K562 (cell line): ENCODE measurements around the gene NDUFS8. TPM values are rescaled to one million over a fixed set of nuclear protein-coding genes. Genes with fewer than 3 reads are reported as not detected.

Experiments
- CBFB ChIP-seq: sonication (generic); formaldehyde crosslinking; IDR thresholded peaks from 2 replicates; pipeline ENCODE4 v1.4.0; 2020; ENCODE audit warnings: mild to moderate bottlenecking, missing genetic modification reagents
- CREB1 ChIP-seq, 2 experiments: sonication (generic) in 1 of 2; formaldehyde crosslinking in 1 of 2; IDR thresholded peaks; 2 replicates each; pipeline versions ENCODE4 v1.6.1 to v1.8.0; 2012 to 2022; ENCODE audit warnings: inconsistent platforms in 1 of 2, mild to moderate bottlenecking in 1 of 2, missing genetic modification reagents in 1 of 2, moderate library complexity in 1 of 2
- CREM ChIP-seq: IDR thresholded peaks from 2 replicates; pipeline ENCODE4 v1.6.1; 2014; ENCODE audit warnings: antibody characterized with exemption, low read depth
- CTBP1 ChIP-seq: fragments of 450-650 bp; IDR thresholded peaks from 2 replicates; pipeline ENCODE4 v1.6.1; 2016; ENCODE audit warnings: borderline replicate concordance
- DDX20 ChIP-seq: fragments of 450-650 bp; IDR thresholded peaks from 2 replicates; pipeline ENCODE4 v1.6.1; 2016; ENCODE audit warnings: missing genetic modification characterization, low read depth, mild to moderate bottlenecking, missing compliant biosample characterization, moderate library complexity
- DPF2 ChIP-seq: fragments of 450-650 bp; IDR thresholded peaks from 2 replicates; pipeline ENCODE4 v1.6.1; 2016
- ELF1 ChIP-seq: fragments of 200-800 bp; sonication (Bioruptor generic); IDR thresholded peaks from 2 replicates; pipeline ENCODE4 v1.6.1; 2016; ENCODE audit warnings: missing genetic modification characterization, missing compliant biosample characterization
- GABPB2 ChIP-seq: fragments of 250-450 bp; sonication (Bioruptor Pico); conservative IDR thresholded peaks from 2 replicates; pipeline ENCODE4 v1.5.1; 2021; ENCODE audit warnings: mild to moderate bottlenecking
- HDAC1 ChIP-seq, 2 experiments: fragments of 450-650 bp; IDR thresholded peaks; 2 replicates each; pipeline ENCODE4 v1.6.1; 2016 to 2017; ENCODE audit warnings: inconsistent platforms in 1 of 2, mild to moderate bottlenecking in 1 of 2, moderate library complexity in 1 of 2
- HNRNPK ChIP-seq: fragments of 200-400 bp; formaldehyde crosslinking; IDR thresholded peaks from one replicate; pipeline ENCODE4 v1.6.1; 2018; ENCODE audit warnings: mild to moderate bottlenecking, low read depth, low read length; ENCODE audit not compliant: poor library complexity, severe bottlenecking
- MNT ChIP-seq, 2 experiments: fragments of 450-650 bp; conservative IDR thresholded peaks; 2 replicates each; pipeline ENCODE4 v1.6.1; 2017; ENCODE audit warnings: mild to moderate bottlenecking in 2 of 2, moderate library complexity in 2 of 2
- NFE2 ChIP-seq: IDR thresholded peaks from 2 replicates; pipeline ENCODE4 v1.6.1; 2014; ENCODE audit warnings: antibody characterized with exemption, low read depth
- NFYB ChIP-seq: IDR thresholded peaks from 2 replicates; pipeline ENCODE4 v1.6.1; 2011; ENCODE audit warnings: mild to moderate bottlenecking, moderate library complexity; ENCODE audit not compliant: insufficient read length; ENCODE audit errors: extremely low read depth
- NR4A1 ChIP-seq, 2 experiments: fragments of 250-450 bp in 1 of 2; fragments of 450-650 bp in 1 of 2; sonication (Bioruptor Pico) in 1 of 2; IDR thresholded peaks; 2 replicates each; pipeline versions ENCODE4 v1.4.0 to v1.6.1; 2016 to 2020; ENCODE audit warnings: mild to moderate bottlenecking in 2 of 2, missing compliant biosample characterization in 1 of 2, missing genetic modification characterization in 1 of 2, moderate library complexity in 1 of 2
- SMARCC2 ChIP-seq: fragments of 450-650 bp; IDR thresholded peaks from 2 replicates; pipeline ENCODE4 v1.6.1; 2017; ENCODE audit warnings: antibody characterized with exemption, moderate library complexity, mild to moderate bottlenecking, low read depth
- YY1 ChIP-seq, 3 experiments: IDR thresholded peaks; 2 replicates each; pipeline ENCODE4 v1.6.1; 2011; ENCODE audit warnings: low read length in 2 of 3, mild to moderate bottlenecking in 2 of 3, moderate library complexity in 2 of 3, borderline replicate concordance in 1 of 3, control low read depth in 1 of 3, low read depth in 1 of 3; ENCODE audit not compliant: insufficient read depth in 3 of 3, insufficient replicate concordance in 2 of 3, control insufficient read depth in 1 of 3, insufficient read length in 1 of 3; ENCODE audit errors: extremely low read depth in 1 of 3
- ZFX ChIP-seq: sonication (generic); formaldehyde crosslinking; IDR thresholded peaks from 2 replicates; pipeline ENCODE4 v1.8.0; 2022; ENCODE audit warnings: mild to moderate bottlenecking, missing genetic modification reagents, moderate library complexity
- ZNF311 ChIP-seq: fragments of 250-450 bp; sonication (Bioruptor Pico); IDR thresholded peaks from 2 replicates; pipeline ENCODE4 v1.4.0; 2020; ENCODE audit warnings: mild to moderate bottlenecking, moderate library complexity
- ZNF583 ChIP-seq: fragments of 250-450 bp; sonication (Bioruptor Pico); IDR thresholded peaks from 2 replicates; pipeline ENCODE4 v1.4.0; 2020
- ZNF699 ChIP-seq: fragments of 250-450 bp; sonication (Bioruptor Pico); IDR thresholded peaks from 2 replicates; pipeline ENCODE4 v1.8.0; 2021; ENCODE audit warnings: mild to moderate bottlenecking, moderate library complexity; ENCODE audit not compliant: insufficient replicate concordance
- polyA plus RNA-seq, 8 experiments: library from polyadenylated mRNA; depleted of rRNA in 4 of 8; stranded (reverse) in 5 of 8; unstranded in 3 of 8; fragments of >200 nt; fragmentation: Nextera tagmentation in 2 of 8; fragmentation: Illumina TruSeq in 1 of 8; extraction: Ambion mirVana in 2 of 8; extraction: Trizol in 1 of 8; gene quantifications; 2 replicates each; pipeline versions ENCODE4 v1.2.1 to v1.2.3, GENCODE V29; 2011 to 2014; ENCODE audit warnings: inconsistent platforms in 1 of 8, missing spikeins in 1 of 8
- total RNA-seq, 7 experiments: library from RNA; depleted of rRNA in 6 of 7; stranded (reverse); fragments of >200 nt in 6 of 7; fragmentation: Illumina TruSeq in 2 of 7; extraction: Trizol in 2 of 7; gene quantifications; 2 replicates each; pipeline versions ENCODE4 v1.2.1 to v1.2.3, GENCODE V29; 2011 to 2021; ENCODE audit warnings: low replicate concordance in 1 of 7
- TF ChIP-seq, protein P1 (sequence below): sonication (generic); formaldehyde crosslinking; IDR thresholded peaks from 2 replicates; pipeline ENCODE4 v1.9.0; 2022; ENCODE audit warnings: mild to moderate bottlenecking, missing genetic modification reagents
- TF ChIP-seq, protein P2 (sequence below): fragments of 450-650 bp; formaldehyde crosslinking; IDR thresholded peaks from 2 replicates; pipeline ENCODE4 v1.4.0; 2022; ENCODE audit warnings: mild to moderate bottlenecking, moderate library complexity

The NDUFS8 gene
- total and polyA plus RNA-seq, 9 of the 15 experiments (the other 6 are each of a cell fraction or from before 2014, with no cell fraction given): 36.5 to 351 (median 101) TPM

DNA sequence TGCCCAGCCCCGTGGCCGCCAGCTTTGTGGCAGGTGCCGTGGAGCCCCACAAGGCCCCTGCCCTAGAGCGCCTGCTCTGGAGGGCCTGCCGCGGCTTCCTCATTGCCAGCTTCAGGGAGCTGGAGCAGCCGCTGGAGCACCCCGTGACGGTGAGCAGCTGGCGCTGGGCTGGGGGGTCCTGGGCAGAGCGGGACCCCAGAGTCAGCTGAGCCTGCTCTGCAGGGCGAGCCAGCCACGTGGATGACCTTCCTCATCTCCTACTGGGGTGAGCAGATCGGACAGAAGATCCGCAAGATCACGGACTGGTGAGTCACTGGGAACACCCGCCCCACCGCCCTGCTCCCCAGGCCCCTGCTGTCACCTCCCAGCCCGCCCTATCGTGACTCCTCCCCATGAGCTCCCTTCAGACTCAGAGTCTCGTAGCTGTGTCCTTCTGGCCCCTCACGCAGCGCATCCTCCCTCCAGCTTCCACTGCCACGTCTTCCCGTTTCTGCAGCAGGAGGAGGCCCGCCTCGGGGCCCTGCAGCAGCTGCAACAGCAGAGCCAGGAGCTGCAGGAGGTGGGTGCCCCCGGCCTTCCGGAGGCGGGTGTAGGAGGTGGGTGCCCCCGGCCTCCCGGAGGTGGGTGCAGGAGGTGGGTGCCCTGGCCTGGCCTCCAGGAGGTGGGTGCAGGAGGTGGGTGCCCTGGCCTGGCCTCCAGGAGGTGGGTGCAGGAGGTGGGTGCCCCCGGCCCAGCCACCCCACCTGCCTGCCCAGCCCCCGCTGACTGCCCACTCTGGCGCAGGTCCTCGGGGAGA is 13.1 kb downstream of the NDUFS8 start (continued):
- peak; percentile 93 to 95 for TF ChIP-seq MNT (conservative IDR thresholded peaks at IDR 0.05)
- TF ChIP-seq ELF1: no peak
- TF ChIP-seq GABPB2: no peak
- TF ChIP-seq HNRNPK: no peak
- no peak for TF ChIP-seq CREB1 (IDR thresholded peaks at IDR 0.05)
- TF ChIP-seq CREB1 (CRISPR knock-in tag; IDR thresholded peaks at IDR 0.05): no peak
- TF ChIP-seq CTBP1: peak; percentile 24; the same call in 1 of the 2 replicates
- no peak for TF ChIP-seq NR4A1 (CRISPR knock-in tag; IDR thresholded peaks at IDR 0.05)
- peak; percentile 90 for TF ChIP-seq NR4A1 (tag; IDR thresholded peaks at IDR 0.05)
- TF ChIP-seq CREM: peak; percentile 59
- TF ChIP-seq ZNF583 (CRISPR knock-in tag): peak; percentile 75; the same call in 1 of the 2 replicates
- no peak for TF ChIP-seq ZNF311 (CRISPR knock-in tag)
- no peak for TF ChIP-seq ZNF699 (CRISPR knock-in tag)
- TF ChIP-seq SMARCC2: 0 out of 2 replicates have a peak, but pooled peaks have one; percentile 27
- TF ChIP-seq DPF2: peak; percentile 87
- peak in 1 of 3 experiments; percentile 22 for TF ChIP-seq YY1 (IDR thresholded peaks at IDR 0.05; ENCODE audit: borderline replicate concordance in 1 of 3, control insufficient read depth in 1 of 3, extremely low read depth in 1 of 3, insufficient read depth in 3 of 3, insufficient read length in 1 of 3, insufficient replicate concordance in 2 of 3, low read depth in 1 of 3, low read length in 2 of 3)
- TF ChIP-seq, protein P1, sequence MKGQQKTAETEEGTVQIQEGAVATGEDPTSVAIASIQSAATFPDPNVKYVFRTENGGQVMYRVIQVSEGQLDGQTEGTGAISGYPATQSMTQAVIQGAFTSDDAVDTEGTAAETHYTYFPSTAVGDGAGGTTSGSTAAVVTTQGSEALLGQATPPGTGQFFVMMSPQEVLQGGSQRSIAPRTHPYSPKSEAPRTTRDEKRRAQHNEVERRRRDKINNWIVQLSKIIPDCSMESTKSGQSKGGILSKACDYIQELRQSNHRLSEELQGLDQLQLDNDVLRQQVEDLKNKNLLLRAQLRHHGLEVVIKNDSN (CRISPR knock-in tag): peak; percentile 71
- peak in 1 of 2 experiments; percentile 86; a peak in 2 of 4 replicates for TF ChIP-seq HDAC1 (IDR thresholded peaks at IDR 0.05)
- TF ChIP-seq NFE2: peak; percentile 71
- no peak for TF ChIP-seq NFYB
- TF ChIP-seq CBFB (CRISPR knock-in tag): no peak
- no peak for TF ChIP-seq DDX20 (tag)
- peak; percentile 87 for TF ChIP-seq ZFX (CRISPR knock-in tag)
- TF ChIP-seq, protein P2, sequence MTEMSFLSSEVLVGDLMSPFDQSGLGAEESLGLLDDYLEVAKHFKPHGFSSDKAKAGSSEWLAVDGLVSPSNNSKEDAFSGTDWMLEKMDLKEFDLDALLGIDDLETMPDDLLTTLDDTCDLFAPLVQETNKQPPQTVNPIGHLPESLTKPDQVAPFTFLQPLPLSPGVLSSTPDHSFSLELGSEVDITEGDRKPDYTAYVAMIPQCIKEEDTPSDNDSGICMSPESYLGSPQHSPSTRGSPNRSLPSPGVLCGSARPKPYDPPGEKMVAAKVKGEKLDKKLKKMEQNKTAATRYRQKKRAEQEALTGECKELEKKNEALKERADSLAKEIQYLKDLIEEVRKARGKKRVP (CRISPR knock-in tag): no peak
